ENCODE measurements around the gene UNKL. TPM values are rescaled to one million over a fixed set of nuclear protein-coding genes. Genes with fewer than 3 reads are reported as not detected.

Gene UNKL, protein sequence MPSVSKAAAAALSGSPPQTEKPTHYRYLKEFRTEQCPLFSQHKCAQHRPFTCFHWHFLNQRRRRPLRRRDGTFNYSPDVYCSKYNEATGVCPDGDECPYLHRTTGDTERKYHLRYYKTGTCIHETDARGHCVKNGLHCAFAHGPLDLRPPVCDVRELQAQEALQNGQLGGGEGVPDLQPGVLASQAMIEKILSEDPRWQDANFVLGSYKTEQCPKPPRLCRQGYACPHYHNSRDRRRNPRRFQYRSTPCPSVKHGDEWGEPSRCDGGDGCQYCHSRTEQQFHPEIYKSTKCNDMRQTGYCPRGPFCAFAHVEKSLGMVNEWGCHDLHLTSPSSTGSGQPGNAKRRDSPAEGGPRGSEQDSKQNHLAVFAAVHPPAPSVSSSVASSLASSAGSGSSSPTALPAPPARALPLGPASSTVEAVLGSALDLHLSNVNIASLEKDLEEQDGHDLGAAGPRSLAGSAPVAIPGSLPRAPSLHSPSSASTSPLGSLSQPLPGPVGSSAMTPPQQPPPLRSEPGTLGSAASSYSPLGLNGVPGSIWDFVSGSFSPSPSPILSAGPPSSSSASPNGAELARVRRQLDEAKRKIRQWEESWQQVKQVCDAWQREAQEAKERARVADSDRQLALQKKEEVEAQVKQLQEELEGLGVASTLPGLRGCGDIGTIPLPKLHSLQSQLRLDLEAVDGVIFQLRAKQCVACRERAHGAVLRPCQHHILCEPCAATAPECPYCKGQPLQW
- total RNA-seq: 8.2 and 9.4 TPM in 2 replicates

GRCh38 chr16:1414532-1415260 is at the start of gene UNKL:
Gene UNKL (minus strand): TSS chr16:1414704. CDS start chr16:1414691, 13 bp downstream.

DNA sequence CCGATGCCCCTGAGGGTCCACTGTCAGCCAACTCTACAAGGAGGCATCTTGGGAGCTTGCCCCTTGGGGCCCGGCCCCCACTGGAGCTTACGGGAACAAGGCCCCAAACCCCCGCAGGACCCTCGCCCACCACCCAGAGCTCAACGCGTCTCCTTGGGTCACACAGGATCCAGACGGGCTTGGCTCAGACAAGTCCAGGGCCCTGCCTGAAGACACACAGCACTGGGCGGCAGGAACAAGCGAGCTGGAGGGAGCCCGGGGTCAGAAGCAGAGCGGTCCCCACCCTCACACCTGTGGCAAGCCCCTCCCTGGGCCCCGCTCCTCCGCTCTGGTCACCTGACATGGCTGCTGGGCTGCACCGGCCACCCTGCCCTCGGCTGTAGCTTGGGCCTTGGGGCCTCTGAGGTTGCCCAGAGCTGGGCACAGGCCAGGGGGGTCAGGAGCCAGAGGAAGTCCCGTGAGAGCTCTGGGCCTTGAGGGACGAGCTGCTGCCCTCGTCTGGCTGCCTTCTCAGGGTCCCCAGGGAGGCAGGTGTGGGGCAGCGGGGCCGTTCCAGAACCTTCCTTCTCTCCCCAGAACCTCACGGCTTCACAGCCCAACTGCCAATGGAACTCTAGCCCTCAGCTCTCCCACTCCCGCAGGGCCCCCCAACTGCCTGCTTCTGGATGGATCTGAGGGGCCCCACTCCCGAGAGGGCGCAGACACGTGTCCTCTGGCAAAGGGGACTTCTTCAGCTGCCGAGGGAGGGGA is 29.7 kb upstream of the UNKL start, which contains the start of gene CCDC154:
Gene CCDC154 (minus strand): TSS at position 577 of the 750 bp plus-strand sequence. CDS start 234 bp downstream, at position 343.

GRCh38 chr16:1430759-1431496 is 16.4 kb upstream of the UNKL start, which contains the start of gene PERCC1:
Gene PERCC1 (plus strand): TSS chr16:1431078. CDS start chr16:1432594, 1,516 bp downstream.

GRCh38 chr16:1351582-1352362 is 62.7 kb downstream of the UNKL start, which contains the start of the genes GNPTG and TSR3:
Gene GNPTG (plus strand): TSS chr16:1351931. CDS start chr16:1351966, 35 bp downstream.
Gene TSR3 (minus strand): TSS chr16:1351878. CDS start chr16:1351804, 74 bp downstream.

DNA sequence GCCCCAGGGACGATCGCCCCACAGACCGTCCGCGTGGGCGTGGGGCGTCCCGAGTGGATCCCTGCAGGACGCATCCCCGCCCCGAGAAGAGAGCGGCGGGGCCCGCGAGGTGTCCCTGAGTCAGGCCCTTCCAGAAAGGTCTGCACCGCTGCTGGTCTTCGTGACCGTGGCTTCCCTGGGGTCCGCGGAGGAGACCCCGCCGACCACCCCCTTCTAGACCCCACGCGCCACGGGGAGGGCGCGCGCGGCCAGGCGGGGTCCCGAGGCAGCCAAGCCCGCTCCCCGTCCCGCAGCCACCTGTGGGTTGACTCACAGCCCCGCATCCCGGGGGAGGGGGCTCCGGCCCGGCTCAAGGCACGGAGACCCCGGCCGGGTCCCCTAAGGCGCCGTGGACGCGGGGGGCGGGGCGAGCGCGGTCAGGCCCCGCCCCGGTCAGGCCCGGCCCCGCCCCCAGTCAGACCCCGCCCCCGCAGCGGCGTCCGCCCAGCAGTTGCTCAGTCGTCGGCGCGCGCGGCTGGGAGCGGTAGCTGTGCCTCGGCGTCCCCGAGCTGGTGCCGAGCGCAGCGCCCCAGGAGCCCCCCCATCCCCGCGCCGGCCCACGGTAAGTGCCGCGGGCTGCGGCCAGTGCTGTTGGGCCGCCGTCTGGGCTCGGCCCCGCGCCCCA is 81.2 kb downstream of the UNKL start, which contains the start of gene BAIAP3:
Gene BAIAP3 (plus strand): TSS at position 497 of the 664 bp plus-strand sequence. CDS start 4,905 bp downstream, outside the sequence.

Other genes with a start within 250 kb of the UNKL start
- not detected in 2 replicates for gene TPSG1, start 189.4 kb downstream of the UNKL start, total RNA-seq
- gene TPSB2, start 184.5 kb downstream of the UNKL start, total RNA-seq: not detected in 2 replicates
- not detected in 2 replicates for gene TPSAB1, start 174.0 kb downstream of the UNKL start, total RNA-seq
- not detected in 2 replicates for gene TPSD1, start 158.6 kb downstream of the UNKL start, total RNA-seq
- gene UBE2I, start 105.1 kb downstream of the UNKL start, total RNA-seq: 63.9 and 86.0 TPM in 2 replicates
- 0.66 and 2.4 TPM in 2 replicates for gene BAIAP3, start 81.1 kb downstream of the UNKL start, total RNA-seq
- 43.1 and 73.6 TPM in 2 replicates for gene TSR3, start 62.8 kb downstream of the UNKL start, total RNA-seq
- 30.6 and 67.2 TPM in 2 replicates for gene GNPTG, start 62.8 kb downstream of the UNKL start, total RNA-seq
- gene UQCC4, start 6.0 kb upstream of the UNKL start, total RNA-seq: 13.1 and 17.0 TPM in 2 replicates
- not detected in 2 replicates for gene PERCC1, start 16.4 kb upstream of the UNKL start, total RNA-seq
- gene CCDC154, start 29.9 kb upstream of the UNKL start, total RNA-seq: 0.14 and 0.88 TPM in 2 replicates
- 74.9 and 195 TPM in 2 replicates for gene CLCN7, start 60.3 kb upstream of the UNKL start, total RNA-seq
- gene PTX4, start 74.2 kb upstream of the UNKL start, total RNA-seq: 0.29 TPM in 1 of 2 replicates, not detected in the other
- 17.3 and 30.4 TPM in 2 replicates for gene TELO2, start 78.7 kb upstream of the UNKL start, total RNA-seq
- 9.6 and 39.7 TPM in 2 replicates for gene TMEM204, start 119.0 kb upstream of the UNKL start, total RNA-seq
- 22.8 and 25.2 TPM in 2 replicates for gene IFT140, start 197.4 kb upstream of the UNKL start, total RNA-seq
- gene CRAMP1, start 197.7 kb upstream of the UNKL start, total RNA-seq: 9.8 and 16.0 TPM in 2 replicates